IPS DF 4.7 (cell line): ENCODE data around the gene HAO1.
"Not testable (repeated sequence)": the region's sequence is repeated elsewhere in the genome, so short reads cannot be mapped to it uniquely, and the experiment has no call there.

Experiments used
- DNase-seq: peaks from one replicate; pipeline ENCODE4 v3.0.0-alpha.2; 2013; ENCODE audit warnings: low spot score; ENCODE audit errors: extremely low read depth

The HAO1 gene

DNA sequence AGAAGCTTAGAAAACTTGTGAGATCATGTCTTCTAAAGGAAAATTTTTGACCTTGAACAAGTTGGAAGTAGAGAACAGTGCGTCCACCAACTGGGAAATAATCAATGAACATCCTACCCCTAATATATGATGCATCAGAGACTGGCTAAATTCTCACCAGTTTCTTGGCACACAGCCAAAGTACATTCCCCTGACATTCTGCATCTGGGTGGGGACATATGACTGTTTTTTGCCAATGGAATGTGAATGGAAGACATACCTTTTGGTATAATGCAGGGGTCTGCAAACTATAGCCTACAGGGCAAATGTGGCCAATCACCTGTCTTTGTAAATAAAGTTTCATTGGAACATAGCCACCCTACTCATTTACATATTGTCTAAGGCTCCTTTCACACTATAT lies 84.7 kb downstream of the HAO1 start:
- DNase-seq = no peak

DNA sequence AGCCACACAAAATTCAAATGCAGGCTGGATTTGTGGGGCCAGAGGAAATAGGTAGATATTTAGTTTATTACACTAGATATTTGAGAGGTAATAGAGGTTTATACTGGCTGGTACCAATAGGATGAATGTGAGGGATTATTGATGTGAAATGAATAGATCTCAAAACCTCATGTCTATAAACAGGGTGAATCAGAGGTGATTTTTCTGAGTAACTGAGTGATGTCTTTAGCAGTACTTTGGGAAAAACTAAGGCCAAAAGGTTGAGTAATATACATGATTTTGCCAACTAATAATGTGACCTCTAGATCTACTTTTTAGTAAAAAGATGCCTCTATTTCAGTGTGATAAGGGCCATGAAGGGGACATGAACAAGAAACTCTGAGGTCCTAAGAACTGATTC lies 86.8 kb downstream of the HAO1 start:
- DNase-seq = no peak

DNA sequence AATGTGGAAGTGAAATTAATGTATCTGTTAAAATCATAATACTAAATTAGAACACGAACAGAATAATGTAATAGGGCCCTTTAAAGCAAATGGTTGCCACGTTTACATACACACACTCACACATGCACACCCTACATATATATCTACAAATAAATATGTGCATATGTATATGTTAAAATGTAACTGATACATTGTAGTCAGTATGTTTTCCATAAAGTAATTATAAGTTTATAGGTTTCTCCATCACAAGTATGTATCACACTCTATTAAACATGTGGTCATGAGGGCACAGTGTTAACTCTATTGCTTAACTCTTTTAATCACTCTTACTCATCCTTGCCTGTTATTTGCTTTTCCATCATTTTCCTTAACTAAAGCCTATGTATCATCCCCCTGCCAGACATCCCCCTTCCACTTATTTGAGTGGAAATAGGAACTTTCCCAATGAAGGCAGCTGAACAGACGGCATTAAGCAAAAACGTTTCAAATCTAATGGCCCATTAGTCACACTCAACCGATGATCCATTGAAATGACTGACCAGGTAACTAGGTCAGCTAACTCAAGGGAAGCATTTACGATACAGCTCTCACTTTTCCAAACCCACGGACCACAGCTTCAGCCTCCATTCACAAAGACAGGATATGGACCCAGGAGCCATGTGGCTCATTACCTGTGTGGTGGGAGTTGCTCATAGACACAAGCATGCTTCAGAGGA lies 89.3 kb downstream of the HAO1 start:
- DNase-seq = no peak

DNA sequence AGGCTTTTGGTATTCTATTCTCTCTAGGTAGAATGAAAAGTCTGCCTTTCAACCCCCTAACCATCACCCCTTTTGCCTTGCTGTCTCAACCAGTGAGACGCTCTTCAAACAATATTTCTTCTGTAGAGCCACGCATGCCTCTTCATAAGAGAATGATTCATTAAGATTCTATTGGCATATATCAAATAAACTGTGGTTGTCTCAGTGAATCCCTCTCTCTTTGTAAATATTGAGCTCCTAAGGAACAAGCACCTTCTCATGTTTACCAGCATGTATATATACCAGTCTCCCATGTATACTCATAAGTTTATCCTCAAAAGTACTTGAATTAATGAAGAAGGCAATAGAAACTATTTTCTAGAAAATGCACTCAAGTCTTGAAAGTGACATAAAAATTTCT lies 90.6 kb downstream of the HAO1 start:
- no peak for DNase-seq

DNA sequence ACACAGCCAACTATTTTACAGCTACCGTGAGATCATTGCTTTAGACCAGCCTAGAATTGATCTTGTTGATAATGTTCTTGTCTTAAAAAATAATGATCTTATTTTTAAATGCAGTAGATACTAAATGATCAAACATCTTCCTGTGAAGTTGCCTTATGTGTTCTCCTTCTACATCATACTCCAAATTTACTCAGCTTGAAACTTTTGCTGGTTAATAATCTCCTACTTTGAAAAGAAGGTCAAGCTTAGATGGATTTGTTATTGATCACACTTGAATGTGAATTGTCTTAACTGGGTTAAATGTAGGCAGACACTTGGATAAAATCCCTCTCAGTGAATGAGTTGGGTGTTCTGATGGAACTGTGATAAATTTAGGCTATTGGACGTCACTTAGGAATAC lies 91.9 kb downstream of the HAO1 start:
- no peak for DNase-seq

DNA sequence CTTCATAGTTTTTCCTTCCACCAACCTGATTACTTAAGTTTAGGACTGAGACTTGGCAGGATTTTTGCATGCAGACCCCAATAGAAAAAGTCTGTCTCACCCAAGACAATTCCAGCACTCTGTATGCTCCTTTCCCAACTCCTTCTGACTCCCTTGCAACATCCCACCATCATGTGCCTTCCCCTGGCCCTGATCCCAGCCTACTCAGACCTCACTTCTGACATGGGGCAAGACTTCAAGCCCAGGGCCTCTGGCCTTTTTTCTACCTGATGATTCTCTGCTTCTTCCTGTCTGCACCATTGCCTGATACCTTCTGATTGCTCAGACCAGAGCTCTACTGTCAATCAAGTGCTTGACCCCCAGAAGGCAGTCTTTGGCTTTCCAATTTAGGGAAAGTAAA lies 96.6 kb downstream of the HAO1 start:
- DNase-seq = no peak

DNA sequence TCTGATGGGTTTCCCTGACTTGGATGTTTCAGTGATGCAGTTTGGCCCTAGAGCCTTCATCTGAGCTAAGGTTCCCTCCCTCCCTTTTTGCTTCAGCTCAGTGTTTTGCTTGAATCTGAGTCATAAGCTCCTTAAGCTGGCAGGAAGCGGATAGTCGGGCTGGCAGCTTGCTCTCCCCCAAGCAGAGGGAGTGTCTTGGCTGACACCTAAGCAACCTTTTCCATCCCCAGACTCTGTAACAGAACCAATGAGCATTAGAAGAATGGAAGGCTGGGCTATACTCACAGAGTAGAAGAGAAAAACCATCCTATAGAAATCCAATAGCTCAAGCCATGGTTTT lies 98.3 kb downstream of the HAO1 start:
- DNase-seq = no peak

DNA sequence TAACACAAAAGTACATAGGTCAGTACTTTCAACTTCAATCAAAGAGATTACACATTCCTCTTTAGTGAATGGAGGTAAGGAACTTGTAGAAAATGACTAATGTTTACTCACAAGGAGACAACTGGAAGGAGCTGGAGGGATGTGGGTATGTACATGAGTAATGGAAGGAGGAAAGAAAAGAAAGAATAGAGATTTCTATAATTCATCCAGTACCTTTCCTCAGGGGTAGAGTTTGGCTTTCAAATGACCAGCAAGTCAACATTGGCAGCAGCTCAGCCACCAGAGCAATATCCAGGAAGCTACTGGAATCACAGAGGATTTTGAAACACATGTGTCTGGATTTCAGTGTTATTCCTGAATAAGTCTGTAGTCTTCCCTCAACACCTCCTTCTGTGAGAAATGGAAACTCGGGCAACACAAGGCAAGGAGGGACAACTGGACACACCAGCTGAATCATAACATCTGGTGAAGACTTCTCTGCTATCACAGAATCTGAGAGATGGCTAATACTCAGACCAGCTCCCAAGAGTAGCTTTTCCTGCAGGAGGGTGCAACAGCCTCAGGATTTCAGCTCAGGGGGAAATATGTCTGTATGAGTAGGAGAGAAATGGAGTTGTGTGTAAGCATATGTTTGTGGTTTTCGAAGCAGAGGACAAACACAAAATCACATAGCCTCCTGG lies 98.8 kb downstream of the HAO1 start:
- DNase-seq = no peak

DNA sequence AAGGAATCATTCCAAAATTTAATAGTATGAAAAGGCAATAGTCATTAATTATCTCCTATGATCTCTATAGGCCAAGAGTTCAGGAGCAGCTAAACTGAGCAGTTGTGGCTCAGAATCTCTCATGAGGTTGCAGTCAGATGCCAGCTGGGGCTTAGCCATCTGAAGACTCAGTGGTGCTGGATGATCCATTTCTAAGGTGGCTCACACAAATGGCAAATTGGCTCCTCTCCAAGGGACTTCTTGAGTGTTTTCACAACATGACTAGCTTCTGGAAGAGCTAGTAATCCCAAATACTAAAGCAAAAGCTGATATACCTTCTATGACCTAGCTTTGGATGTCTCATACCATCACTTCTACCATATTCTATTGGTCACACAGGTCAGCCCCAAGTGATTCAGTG lies 104.2 kb downstream of the HAO1 start:
- no peak for DNase-seq

DNA sequence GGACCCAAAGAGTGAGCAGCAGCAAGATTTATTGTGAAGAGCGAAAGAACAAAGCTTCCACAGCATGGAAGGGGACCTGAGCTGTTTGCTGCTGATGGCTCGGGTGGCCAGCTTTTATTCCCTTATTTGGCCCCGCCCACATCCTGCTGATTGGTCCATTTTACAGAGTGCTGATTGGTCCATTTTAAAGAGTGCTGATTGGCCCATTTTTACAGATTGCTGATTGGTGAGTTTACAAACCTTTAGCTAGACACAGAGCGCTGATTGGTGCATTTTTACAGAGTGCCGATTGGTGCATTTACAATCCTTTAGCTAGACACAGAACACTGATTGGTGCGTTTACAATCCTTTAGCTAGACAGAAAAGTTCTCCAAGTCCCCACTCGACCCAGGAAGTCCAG lies 105.8 kb downstream of the HAO1 start:
- DNase-seq = not testable (repeated sequence)
